Lung (tissue), 12 donors: Measurements from ENCODE around the gene SLC38A11. TPM values are rescaled to one million over a fixed set of nuclear protein-coding genes. Genes with fewer than 3 reads are reported as not detected.

ENCODE experiments used
- ATAC-seq: fragments of 200-7000 bp; cut with Tn5 transposase; one replicate; pipeline ENCODE4 v1.9.1; 2020; ENCODE audit warnings: moderate number of reproducible peaks; ENCODE audit not compliant: insufficient read depth, low FRiP score
- DNase-seq, 3 donors: peaks; one replicate each; pipeline ENCODE4 v3.0.0-alpha.2; 2013 to 2017
- H3K27ac ChIP-seq, 2 donors: one replicate each; pipeline ENCODE4 v1.5.1; 2013; ENCODE audit warnings: mild to moderate bottlenecking in 2 of 2, moderate library complexity in 2 of 2, control low read depth in 1 of 2, inconsistent platforms in 1 of 2, low read depth in 1 of 2, low read length in 1 of 2
- H3K27me3 ChIP-seq, 3 donors: one replicate each; pipeline ENCODE4 v1.5.1; 2013; ENCODE audit warnings: low read length in 2 of 3; ENCODE audit not compliant: control insufficient read depth in 3 of 3, insufficient read depth in 3 of 3
- H3K36me3 ChIP-seq, 4 donors: one replicate each; pipeline ENCODE4 v1.5.1; 2013; ENCODE audit warnings: low read length in 4 of 4, mild to moderate bottlenecking in 1 of 4, moderate library complexity in 1 of 4; ENCODE audit not compliant: control insufficient read depth in 4 of 4, insufficient read depth in 4 of 4
- H3K4me1 ChIP-seq, 5 donors: one replicate each; pipeline ENCODE4 v1.5.1; 2013; ENCODE audit warnings: low read length in 5 of 5, mild to moderate bottlenecking in 2 of 5, moderate library complexity in 1 of 5; ENCODE audit not compliant: control insufficient read depth in 5 of 5, insufficient read depth in 5 of 5
- H3K4me3 ChIP-seq: one replicate; pipeline ENCODE4 v1.5.1; 2013; ENCODE audit warnings: mild to moderate bottlenecking, control low read depth, moderate library complexity
- H3K9ac ChIP-seq, 2 donors: one replicate each; pipeline ENCODE4 v1.5.1; 2013; ENCODE audit warnings: low read length in 2 of 2, control low read depth in 1 of 2; ENCODE audit not compliant: insufficient read depth in 1 of 2
- H3K9me3 ChIP-seq, 4 donors: one replicate each; pipeline ENCODE4 v1.5.1; 2013; ENCODE audit warnings: low read length in 3 of 4, mild to moderate bottlenecking in 1 of 4, moderate library complexity in 1 of 4; ENCODE audit not compliant: control insufficient read depth in 4 of 4, insufficient read depth in 3 of 4
- WGBS, 2 donors: extraction: QIAGEN DNeasy Blood & Tissue Kit; methylation state at CpG; one replicate each; pipeline ENCODE4 v1.1.7; 2013; 5-methylcytosine and 5-hydroxymethylcytosine counted together
- polyA plus RNA-seq, 2 donors: library from polyadenylated mRNA; stranded (reverse); fragments of 200-250 nt; gene quantifications; one replicate each; pipeline ENCODE4 v1.2.1, GENCODE V29; 2013
- total RNA-seq, 2 donors: library from RNA; depleted of rRNA in 1 of 2; stranded (reverse); fragments of >200 nt in 1 of 2; gene quantifications; one replicate each; pipeline ENCODE4 v1.2.1, GENCODE V29; 2014 to 2021
- TF ChIP-seq, protein P1 (sequence below): IDR thresholded peaks from 2 replicates; pipeline ENCODE4 v1.5.1; 2012; ENCODE audit warnings: mild to moderate bottlenecking; ENCODE audit errors: control extremely low read depth, extremely low read depth
- donor health status: control.
- donor health status: control.
- donor health status: Bipolar disorder and iron deficiency.
- donor health status: healthy.
- donor health status: DM: yes; HTN: yes; CAD: no.

The SLC38A11 gene
- total and polyA plus RNA-seq, 4 donors: 0.10 to 1.2 (median 0.15) TPM; not detected in 1

DNA sequence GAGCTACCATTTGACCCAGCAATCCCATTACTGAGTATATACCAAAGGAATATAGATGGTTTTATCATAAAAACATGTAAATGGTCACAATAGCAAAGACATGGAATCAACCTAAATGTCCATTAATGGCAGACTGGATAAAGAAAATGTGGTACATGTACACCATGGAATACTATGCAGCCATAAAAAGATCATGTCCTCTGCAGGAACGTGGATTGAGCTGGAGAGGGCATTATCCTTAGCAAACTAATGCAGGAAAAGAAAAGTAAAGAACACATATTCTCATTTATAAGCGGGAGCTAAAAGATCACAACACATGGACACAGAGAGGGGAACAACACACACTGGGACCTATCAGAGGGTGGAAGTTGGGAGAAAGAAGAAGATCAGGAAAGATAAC is 22.9 kb downstream of the SLC38A11 start:
- Histone ChIP-seq H3K4me3 (no peak overlapping the region), H3K9me3 (no peaks in the 10 kb centered on the region), H3K27ac (no peak overlapping the region), H3K9ac (no peak overlapping the region), H3K27me3 (no peaks in the 10 kb centered on the region), H3K36me3 (no peaks in the 10 kb centered on the region), H3K4me1 (no peaks in the 10 kb centered on the region)
- DNase-seq (no peak), ATAC-seq (no peak)
- TF ChIP-seq, protein P1, sequence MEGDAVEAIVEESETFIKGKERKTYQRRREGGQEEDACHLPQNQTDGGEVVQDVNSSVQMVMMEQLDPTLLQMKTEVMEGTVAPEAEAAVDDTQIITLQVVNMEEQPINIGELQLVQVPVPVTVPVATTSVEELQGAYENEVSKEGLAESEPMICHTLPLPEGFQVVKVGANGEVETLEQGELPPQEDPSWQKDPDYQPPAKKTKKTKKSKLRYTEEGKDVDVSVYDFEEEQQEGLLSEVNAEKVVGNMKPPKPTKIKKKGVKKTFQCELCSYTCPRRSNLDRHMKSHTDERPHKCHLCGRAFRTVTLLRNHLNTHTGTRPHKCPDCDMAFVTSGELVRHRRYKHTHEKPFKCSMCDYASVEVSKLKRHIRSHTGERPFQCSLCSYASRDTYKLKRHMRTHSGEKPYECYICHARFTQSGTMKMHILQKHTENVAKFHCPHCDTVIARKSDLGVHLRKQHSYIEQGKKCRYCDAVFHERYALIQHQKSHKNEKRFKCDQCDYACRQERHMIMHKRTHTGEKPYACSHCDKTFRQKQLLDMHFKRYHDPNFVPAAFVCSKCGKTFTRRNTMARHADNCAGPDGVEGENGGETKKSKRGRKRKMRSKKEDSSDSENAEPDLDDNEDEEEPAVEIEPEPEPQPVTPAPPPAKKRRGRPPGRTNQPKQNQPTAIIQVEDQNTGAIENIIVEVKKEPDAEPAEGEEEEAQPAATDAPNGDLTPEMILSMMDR: no peak
- WGBS, 2 donors: 90 to 100% methylated on average over 2 of the region's 2 CpGs

DNA sequence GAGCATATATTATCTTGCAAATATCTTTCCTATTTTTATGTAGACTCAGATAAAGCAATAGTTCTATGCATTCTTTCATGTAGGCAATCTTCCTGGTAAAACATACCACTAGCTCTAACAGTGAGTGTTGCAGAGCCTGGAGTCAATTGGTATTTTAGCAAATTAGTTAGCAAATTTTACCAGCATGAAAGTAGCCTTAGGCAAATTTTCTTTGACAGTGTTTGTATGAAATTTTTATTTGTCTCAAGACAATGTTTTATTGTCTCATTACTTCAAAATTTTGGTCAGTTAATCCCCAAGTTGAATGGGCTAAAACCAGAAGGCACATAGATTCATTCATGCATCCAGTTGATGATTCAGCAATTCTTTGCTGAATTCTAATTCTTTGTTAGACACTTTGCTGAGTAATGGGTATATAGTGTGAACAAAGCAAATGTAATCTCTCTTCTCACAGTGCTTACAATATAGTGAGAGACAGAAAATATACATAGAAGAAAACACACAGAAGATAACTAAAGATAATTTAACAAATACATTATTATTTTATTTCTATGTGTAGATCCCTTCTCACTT is 27.1 kb downstream of the SLC38A11 start:
- Histone ChIP-seq H3K27me3 (no peaks in the 10 kb centered on the region), H3K27ac (no peak overlapping the region), H3K4me1 (no peaks in the 10 kb centered on the region), H3K36me3 (no peaks in the 10 kb centered on the region), H3K9me3 (no peaks in the 10 kb centered on the region), H3K9ac (no peak overlapping the region), H3K4me3 (no peak overlapping the region)
- TF ChIP-seq, protein P1: no peak
- DNase-seq: no peak
- no peak for ATAC-seq

DNA sequence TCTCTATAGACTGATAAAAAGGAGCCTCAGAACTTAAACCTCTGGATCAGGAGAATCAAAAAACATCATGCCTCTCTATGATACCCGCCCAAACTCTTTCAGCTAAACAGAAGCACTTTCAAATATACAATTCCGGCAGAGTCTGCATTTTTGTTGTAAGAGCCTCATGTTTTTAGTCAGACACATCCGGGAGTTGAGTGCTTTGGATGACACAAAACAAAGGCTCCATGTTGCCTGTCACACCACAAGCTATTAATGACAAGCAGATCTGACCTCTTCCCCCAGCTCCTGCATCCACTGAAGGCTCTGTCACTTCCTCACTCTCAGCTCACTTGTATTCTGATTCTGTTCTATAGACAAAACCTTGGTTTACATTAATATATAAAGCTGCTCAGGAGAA is 33.2 kb downstream of the SLC38A11 start:
- WGBS, 2 donors: 56 to 74% methylated on average over 3 of the region's 3 CpGs
- no peak overlapping the region for H3K27ac ChIP-seq
- no peaks in the 10 kb centered on the region for H3K27me3 ChIP-seq
- DNase-seq: peak in 2 of 3 donors; percentile 13 to 35
- H3K36me3 ChIP-seq: no peaks in the 10 kb centered on the region
- no peak for ATAC-seq
- H3K9ac ChIP-seq: no peak overlapping the region
- no peak overlapping the region for H3K4me3 ChIP-seq
- TF ChIP-seq, protein P1: no peak
- H3K9me3 ChIP-seq: no peaks in the 10 kb centered on the region
- no peaks in the 10 kb centered on the region for H3K4me1 ChIP-seq

DNA sequence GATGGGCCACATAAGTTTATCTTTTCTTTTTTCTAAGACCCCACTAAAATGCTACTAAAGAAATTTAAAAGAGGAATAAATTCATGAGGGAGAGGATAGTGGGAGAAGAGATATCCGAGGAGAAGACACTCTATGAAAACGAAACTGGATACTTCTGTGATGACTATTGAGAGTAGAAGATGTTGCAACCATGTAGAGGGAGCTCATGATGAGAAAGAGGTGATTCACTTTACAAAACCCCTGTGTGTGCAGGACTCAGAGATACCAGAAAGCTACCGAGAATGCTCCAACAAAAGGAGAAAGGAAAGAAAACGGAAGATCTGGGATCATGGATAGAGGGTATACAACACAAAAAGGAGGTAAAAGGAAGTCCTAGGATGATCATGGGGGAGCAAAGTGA is 34.9 kb downstream of the SLC38A11 start:
- H3K27me3 ChIP-seq: no peaks in the 10 kb centered on the region
- ATAC-seq: no peak
- no peak for DNase-seq
- no peaks in the 10 kb centered on the region for H3K4me1 ChIP-seq
- no peaks in the 10 kb centered on the region for H3K36me3 ChIP-seq
- H3K4me3 ChIP-seq: no peak overlapping the region
- H3K27ac ChIP-seq: no peak overlapping the region
- WGBS, 2 donors: 72 to 85% methylated on average over 4 of the region's 4 CpGs
- H3K9ac ChIP-seq: no peak overlapping the region
- no peaks in the 10 kb centered on the region for H3K9me3 ChIP-seq
- TF ChIP-seq, protein P1: no peak
